ENCODE results near the gene STRN.
"Not testable (repeated sequence)": the region's sequence is repeated elsewhere in the genome, so short reads cannot be mapped to it uniquely, and the experiment has no call there.

- TF ChIP-seq ZFP37 (CRISPR knock-in tag; IDR thresholded peaks at IDR 0.05; ENCODE audit: borderline replicate concordance); PRDM10 (CRISPR knock-in tag; IDR thresholded peaks at IDR 0.05; ENCODE audit: low read depth); WIZ (CRISPR knock-in tag; IDR thresholded peaks at IDR 0.05): not testable (repeated sequence)
Measured at GRCh38 chr2:36936526-36936925, 29.8 kb downstream of the STRN start.
